DOHH2 (cell line): ENCODE measurements around the gene HTR2B.

Source experiments
- CTCF ChIP-seq: fragments of 200-600 bp; sonication (generic); IDR thresholded peaks from one replicate; pipeline ENCODE4 v1.5.1; 2014; ENCODE audit warnings: antibody characterized with exemption, mild to moderate bottlenecking, low read depth, low read length; ENCODE audit not compliant: poor library complexity, severe bottlenecking
- EZH2phosphoT487 ChIP-seq: fragments of 200-600 bp; sonication (generic); IDR thresholded peaks from 2 replicates; pipeline ENCODE4 v1.6.1; 2017; ENCODE audit warnings: borderline replicate concordance, mild to moderate bottlenecking, antibody characterized with exemption, low read length, moderate library complexity, mixed read lengths

- TF ChIP-seq CTCF, result no peak
- no peak for TF ChIP-seq EZH2phosphoT487
Observed at GRCh38 chr2:231123362-231123898, 1.4 kb downstream of the HTR2B start.
